Measurements from ENCODE around the gene KAZN.
"Not testable (repeated sequence)": the region's sequence is repeated elsewhere in the genome, so short reads cannot be mapped to it uniquely, and the experiment has no call there.

The KAZN gene

DNA sequence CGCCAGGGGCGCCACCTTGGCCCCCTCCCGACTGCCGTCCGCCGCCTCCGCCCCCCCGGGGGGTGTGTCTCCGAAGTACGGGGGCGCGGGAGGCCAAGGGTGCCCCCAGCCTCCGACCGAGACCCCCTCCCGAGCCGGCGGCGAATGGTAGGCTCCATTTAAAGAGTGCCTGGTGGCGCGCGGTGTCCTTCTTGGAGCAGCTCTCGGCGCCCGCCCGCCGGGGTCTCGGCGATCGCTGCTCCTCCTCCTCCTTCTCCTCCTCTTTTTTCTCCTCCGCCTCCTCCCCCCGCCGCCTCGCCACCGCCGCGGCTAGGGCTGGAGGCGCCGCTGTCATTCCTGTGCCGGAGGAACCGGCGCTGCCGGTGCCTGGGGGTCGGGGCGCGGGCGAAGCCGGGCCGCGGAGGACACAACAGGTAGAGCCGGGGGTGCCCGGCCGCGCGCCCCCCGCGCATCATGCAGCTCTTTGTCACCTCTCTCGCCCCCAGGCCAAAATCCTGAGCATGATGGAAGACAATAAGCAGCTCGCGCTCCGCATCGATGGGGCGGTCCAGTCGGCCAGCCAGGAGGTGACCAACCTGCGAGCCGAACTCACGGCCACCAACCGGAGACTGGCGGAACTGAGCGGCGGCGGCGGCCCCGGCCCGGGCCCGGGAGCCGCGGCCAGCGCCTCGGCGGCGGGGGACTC lies at the start of gene KAZN:
Gene KAZN (plus strand): TSS at position 188 of the 685 bp plus-strand sequence.
- DNase-seq (ENCODE audit: low read depth in 2 of 2) = no peak

DNA sequence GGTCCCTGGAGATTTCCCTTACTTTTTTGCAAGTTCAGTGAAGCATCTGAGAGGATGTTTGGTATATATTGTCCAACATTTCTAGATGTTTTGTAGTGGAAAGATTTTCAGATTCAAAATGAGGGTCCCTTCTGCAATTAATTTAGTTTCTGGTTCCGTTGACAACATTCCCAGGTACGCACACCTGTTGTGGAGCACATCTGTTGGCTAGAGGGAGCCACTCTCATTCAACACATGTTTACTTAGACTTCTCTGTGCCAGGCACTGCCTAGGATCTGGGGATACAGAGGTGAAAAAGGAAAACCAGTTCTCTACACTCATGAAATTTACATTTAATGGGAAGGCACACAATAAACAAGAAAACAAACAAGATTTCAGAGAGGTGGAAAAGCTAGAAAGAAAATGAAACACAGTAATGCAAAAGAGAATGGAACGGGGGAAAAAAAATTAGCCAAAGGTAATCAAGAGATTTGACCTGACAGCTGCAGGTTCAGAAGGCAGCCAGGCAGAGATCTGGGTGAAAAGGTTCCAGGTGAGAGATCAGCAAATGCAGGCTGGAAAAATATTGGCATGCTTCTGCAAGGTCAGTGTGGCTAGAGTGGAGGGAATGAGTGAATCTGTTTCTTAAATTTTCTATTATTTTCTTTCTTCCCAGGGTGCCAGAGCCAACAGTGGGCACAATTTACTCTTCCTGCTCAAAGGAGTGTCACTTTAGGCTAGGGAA lies 48.4 kb upstream of the KAZN start:
- no peak for DNase-seq (ENCODE audit: low read depth in 2 of 2)

DNA sequence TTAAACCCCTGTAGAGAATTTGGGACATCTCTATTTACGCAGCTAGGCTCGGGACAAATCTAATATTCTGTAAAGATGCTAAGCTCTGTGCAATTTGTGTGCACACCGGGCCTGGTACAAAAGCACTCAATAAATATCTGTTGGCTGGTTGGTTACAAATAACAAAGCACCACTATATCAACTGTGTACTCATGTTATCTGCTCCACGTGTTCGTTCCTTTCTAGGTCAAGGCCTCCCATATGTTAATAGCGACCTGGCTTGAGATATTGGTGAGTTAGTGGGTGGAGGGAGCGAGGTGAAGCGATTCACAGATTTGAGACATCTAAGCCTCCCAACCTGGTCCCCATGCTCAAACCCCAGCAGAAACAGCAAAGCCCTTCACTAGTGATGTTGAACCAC lies 47.1 kb upstream of the KAZN start:
- no peak for DNase-seq (ENCODE audit: low read depth in 2 of 2)

DNA sequence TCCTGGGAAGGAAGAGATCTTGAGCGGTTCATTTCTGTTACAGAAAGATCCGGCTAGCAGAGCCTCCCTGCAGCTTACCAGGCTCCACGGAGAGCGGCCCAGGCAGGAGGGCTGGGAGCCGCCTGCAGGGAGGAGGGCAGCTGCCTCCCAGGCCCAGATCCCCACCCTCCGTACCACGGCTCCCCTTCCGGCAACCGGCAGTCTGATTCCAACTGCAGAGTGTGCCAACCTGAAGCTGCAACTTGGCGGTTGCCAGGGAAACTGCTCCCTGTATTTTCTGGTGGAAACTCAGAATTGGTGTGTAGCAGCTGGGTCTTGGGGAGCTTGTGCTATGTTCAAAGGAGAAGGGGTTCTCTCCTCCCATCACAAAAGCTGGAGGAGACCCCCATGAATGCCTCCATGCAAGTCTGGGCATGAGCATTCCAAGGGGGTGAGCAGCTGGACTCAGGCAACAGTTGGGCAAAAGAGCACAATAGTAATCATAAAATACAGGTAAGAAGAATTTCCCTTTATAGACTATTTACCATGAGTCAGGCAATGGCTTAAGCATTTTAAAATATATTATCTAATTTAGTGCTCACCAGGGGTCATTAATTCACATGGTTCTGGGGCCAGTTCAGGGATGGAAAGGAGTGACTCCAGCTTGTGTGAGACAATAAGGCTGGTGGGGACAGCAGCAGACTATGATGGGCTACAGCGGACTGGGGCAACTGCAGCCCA lies 46.1 kb upstream of the KAZN start:
- no peak for DNase-seq (ENCODE audit: low read depth in 2 of 2)

DNA sequence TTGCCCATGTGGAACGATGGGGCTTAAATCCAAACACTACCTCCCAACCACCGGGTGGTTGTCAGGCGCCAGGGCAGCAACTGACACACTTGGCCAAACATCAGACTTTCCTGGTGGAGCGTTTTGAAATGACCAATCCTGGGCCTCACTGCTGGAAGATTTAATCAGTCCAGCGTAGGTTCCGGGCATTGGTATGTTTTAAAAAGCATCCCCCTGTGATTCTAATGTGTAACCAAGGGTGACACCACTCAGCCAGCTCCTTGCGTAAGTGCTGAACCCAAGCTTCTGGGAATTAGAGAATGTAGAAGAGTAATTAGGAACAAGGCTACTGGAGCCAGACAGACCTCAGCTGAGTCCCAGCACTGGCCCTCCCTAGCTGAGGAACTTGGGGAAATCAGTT lies 44.8 kb upstream of the KAZN start:
- DNase-seq (ENCODE audit: low read depth in 2 of 2) = no peak

DNA sequence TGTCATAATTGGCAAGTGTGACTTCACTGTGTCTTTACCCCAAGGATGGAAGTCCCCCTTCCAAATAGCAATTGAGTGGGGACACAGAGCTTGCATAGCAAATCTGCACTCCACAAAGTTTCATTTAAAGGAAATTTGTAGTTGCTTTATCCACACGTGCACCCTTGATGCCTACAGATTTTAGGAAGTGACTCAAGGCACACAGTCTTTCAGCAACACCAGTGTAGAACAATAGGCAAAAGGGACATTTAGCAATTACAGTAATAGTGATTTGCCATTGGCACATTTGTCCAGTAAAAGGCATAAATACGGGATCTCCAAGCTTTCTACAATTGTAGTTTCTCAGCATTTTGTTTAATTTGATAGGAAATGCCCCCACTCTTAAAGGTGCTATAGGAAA lies 43.4 kb upstream of the KAZN start:
- DNase-seq (ENCODE audit: low read depth in 2 of 2) = no peak

DNA sequence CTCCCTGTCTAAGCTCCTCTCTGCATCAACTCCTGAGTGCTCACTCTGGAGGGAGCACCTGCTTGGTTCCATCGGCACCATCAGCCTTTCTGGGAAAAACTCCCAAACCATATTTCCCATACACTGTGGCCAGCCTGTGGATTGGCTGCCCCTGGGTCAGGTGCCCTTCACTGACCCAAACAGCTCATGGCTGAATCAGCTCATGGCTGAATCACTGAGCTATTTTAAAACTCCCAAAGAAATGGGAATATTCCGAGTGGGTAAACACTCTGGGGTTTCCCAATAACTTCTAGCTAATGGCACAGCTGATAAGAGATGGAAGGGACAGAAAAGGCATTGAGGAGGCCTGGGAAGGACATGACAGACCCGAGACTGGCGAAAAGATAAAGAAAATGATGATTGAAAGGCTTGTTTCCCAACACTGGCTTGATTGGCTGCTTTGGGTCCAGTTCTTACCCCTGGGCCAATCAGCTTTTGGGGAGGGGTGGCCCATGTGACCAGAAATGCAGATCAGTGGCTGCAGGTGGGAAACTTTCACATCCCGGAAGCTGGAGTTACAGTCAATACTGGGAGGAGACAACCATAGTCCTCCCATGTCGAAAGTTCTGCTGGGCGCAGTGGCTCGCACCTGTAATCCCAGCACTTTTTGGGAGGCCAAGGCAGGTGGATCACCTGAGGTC lies 37.3 kb upstream of the KAZN start:
- no peak for DNase-seq (ENCODE audit: low read depth in 2 of 2)

DNA sequence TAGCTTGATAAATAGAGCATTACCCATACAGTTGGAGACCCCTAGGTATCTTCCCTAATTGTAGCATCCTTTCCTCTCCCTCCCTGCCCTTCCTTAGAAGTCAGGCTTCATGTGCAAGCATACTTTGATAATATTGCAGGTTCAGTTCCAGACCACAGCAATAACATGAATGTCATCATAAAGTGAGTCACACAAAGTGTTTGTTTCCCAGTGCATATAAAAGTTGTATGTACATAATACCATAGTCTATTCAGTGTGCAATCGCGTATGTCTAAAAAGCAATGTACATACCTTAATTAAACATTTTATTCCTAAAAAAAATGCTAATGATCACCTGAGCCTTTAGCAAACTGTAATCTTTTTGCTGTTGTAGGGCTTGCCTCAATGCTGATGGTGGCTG lies 33.4 kb upstream of the KAZN start:
- DNase-seq (ENCODE audit: low read depth in 2 of 2) = no peak

DNA sequence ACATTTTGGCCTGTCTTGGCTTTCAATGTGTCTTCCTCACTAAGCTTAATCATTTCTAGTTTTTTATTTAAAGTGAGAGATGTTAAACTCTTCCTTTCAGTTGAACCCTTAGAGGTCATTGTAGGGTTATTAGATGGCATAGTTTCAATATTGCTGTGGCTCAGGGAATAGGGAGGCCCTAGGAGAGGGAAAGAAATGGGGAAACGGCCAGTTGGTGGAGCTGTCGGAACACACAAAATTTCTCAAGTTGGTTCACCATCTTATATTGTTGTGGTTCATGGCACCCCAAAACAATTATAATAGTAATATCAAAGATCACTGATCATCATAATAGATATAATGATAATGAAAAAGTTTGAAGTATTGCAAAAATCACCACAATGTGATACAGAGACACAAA lies 31.4 kb upstream of the KAZN start:
- no peak for DNase-seq (ENCODE audit: low read depth in 2 of 2)

DNA sequence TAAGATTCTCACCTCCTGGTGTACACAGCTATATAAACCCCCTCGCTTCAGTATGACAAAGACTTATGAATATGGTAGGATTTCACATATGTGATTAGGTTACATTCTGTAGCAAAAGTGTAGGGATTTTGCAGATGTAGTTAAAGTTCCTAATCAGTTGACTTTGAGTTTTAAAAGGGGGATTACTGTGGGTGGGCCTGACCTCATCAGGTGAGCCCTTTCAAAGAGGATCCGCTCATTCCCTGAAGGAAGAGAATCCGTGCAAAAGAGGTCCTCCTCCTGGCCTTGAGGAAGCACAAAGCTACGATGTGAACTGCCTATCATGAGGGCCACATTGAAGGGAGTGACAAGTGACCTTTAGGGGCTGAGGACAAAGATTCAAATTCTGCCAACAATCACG lies 30.6 kb upstream of the KAZN start:
- no peak for DNase-seq (ENCODE audit: low read depth in 2 of 2)

DNA sequence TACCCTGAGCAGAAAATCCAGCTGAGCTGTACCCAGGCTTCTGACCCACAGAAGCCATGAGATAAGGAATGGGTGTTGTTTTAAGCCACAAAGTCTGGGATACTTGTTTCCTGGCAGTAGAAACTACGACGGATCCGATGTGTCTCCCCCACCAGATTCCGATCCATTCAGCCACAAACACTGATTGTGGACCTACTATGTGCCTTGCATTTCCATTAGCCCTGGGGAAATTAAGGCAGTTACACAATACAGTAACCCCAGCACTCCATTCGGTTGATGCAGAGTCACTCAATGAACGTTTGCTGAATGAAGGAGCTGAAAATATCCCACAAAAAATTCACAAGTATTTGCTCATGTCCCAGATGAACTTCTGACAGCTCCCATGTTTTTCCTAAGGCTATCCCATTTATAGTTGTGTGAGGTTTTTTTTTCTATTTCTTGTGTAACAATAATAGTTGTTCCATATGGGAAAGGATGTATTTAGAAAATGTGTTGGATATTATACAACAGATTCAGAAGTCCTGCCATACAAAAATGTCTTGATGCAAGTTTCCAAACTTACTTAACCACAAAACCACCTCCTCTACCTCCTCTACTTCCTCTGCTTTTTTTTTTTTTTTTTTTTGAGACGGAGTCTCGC lies 29.6 kb upstream of the KAZN start:
- DNase-seq (ENCODE audit: low read depth in 2 of 2) = no peak

DNA sequence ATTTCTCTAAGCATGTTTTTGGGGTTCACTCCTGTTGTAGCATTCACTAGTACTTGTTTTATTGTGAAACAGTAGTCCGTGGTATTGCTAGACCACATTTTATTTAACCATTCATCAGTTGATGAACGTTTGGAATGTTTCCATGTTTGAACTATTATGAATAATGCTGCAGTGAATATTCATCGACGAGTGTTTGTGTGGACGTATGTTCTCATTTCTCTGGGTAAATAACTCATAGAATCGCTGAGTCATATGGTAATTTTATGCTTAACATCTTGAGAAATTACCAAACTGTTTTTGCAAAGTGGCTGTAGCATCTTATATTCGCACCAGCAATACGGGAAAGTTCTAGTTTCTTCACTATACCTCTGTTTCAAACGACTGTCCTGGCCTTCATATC lies 28.0 kb upstream of the KAZN start:
- no peak for DNase-seq (ENCODE audit: low read depth in 2 of 2)

DNA sequence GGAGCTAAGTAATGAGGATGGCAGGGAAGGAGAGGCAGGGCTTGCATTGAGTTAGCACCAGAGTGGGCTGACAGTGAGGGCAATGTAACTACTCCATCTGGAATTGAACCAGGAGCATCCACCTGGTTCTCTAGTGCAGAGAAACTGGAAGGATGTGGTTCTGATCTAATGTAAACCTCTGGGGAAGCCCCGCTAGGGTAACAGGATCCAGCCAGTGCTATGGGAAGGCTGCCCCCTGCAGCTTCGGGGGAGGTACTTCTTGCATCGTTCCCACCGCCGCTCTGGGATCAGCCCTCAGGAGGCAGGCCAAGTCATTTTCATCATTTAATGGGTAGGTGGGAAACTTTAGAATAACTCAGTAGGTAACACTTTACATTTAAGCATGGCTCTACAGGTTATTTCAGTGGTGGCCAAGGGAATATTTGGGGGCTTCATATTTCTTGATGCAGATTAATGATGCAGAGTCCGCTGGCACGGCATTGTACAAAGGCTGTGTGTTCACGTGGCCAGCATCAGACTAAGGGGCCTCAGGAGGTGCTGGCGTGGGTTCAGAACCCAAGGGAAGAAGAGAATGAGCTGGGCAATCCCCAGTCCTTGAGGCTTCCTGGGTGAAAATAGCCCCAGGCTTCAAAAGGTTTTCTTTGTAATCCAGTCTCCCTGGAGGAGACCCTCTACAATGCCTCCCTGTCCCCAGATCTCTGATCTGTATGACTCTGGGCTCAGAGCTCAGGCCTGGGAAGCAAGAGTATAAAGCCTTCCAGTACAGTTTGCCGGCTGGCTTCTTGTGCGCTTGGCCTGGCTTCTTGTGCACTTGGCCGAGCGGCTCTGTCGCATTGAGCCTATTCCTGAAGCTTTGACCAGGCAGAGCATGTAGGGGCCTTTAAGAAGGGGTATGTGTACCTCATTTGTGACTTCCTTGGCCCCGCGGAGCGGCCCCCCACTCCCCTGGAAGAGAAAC lies 26.4 kb upstream of the KAZN start:
- no peak for DNase-seq (ENCODE audit: low read depth in 2 of 2)

DNA sequence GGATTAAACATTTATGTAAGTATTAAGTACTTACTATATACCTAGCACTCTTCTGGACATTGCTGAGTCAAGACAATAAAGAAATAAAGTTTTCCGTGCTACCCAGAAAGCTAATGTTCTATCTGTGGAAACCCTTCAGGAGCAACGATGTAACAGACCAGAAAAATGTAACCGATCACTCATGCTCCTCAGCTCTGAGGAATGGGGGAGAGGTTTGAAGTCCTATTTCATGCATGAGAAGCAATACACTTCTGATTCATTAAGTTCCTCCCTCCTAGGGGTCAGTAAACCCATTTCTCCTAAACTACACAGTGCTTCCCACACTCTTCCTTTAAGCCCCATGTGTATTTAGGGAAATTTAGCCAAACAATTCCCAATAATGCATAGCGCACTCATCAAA lies 25.6 kb upstream of the KAZN start:
- DNase-seq (ENCODE audit: low read depth in 2 of 2) = no peak

DNA sequence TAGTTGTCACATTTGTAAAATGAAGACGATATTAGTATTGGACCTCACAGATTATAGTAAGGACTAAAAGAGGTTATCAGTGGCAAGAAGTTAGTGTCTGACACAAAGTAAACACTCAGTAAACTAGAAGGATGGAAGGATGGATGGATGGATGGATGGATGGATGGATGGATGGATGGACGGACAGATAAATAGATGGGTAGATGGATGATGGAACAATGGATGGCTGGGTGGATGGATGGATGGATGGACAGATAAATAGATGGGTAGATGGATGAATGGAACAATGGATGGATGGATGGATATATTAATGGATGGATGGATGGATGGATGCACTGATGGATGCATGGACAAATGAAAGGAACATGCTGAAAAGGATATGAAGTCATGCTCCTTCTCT lies 22.3 kb upstream of the KAZN start:
- DNase-seq (ENCODE audit: low read depth in 2 of 2) = no peak

DNA sequence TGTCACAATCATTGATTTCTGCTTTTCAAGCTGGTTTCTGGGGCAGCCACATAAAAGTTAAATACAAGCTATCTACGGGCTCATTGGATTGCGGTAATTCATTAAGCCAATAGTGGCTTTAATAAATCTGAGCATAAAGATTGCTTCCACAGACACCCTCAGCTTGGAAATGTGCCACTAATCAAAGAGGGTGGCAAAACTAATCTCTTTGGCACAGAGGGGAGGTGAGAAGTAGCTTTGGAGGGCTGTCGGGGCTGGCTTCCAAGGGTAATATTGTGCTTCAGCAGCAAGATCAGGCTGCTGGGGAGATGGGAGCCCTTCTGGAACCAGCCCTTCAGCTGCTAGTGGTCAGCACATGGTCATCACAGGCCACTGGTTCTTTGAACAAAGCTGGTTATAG lies 21.2 kb upstream of the KAZN start:
- no peak for DNase-seq (ENCODE audit: low read depth in 2 of 2)

DNA sequence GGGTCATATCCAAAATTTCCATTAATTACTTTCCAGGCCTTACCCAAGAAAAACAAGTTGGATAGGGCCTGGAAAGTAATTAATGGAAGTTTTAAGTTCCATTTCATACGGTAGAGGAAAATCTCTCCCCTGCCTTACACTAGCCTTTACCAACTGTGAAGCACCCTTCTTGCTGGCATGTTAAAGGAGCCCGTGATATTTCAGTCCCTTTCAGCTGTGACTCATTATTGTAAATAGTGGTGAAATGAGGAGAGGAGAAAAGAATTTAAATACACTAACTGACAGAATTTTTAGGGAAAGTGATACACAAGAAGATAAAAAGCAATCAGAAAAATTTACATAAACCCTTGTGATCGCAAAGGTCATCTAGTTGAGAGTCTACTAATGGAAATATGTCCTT lies 20.3 kb upstream of the KAZN start:
- no peak for DNase-seq (ENCODE audit: low read depth in 2 of 2)

DNA sequence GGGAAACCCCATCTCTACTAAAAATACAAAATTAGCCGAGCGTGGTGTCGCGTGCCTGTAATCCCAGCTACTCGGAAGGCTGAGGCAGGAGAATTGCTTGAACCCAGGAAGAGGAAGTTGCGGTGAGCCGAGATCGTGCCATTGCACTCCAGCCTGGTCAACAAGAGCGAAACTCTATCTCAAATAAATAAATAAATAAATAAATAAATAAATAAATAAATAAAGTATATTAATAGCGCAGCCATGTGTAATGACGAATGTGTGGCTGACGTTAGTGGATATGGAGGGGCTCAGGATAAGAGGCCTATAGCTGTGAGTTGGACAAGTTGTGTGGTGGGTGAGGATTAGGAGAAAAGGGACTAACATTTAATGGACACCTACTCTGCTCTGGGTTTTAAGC lies 18.2 kb upstream of the KAZN start:
- DNase-seq (ENCODE audit: low read depth in 2 of 2) = not testable (repeated sequence)

DNA sequence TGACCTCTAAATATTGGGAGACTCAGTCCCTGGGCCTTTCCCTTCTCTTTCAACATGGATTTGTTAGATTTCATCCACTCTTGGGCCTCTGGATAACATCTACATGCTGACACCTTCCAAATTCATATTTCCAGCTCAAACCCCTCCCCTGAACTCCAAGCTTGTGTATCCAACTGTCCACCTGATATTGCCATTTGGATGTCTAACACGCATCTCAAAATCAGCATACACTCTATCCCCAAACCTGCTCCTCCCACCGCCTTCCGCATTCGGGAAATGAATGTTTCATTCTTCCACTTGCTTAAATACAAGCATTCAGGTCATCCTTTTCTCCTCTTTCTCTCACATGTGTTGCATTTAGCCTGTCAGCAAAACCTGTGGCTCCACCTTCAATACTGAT lies 17.5 kb upstream of the KAZN start:
- DNase-seq (ENCODE audit: low read depth in 2 of 2) = no peak

DNA sequence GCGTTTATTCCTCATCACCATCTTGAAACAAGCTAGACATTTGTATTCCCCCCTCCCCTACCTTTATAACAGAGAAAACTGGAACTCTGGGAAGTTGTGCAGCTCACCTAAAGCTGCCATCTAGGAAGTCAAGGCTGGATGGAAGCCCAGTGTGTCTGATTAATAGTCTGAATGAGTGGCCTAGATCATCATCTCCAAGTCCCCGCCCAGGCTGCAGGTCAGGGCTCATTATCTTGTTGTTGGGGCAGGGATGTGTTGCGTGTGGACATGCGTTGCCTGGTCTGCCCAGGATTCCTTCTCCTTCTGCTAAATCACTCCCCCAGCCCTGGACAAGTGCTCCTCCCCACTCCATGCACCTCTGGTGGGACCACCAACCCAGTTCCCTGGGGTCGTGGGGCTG lies 14.7 kb upstream of the KAZN start:
- no peak for DNase-seq (ENCODE audit: low read depth in 2 of 2)

DNA sequence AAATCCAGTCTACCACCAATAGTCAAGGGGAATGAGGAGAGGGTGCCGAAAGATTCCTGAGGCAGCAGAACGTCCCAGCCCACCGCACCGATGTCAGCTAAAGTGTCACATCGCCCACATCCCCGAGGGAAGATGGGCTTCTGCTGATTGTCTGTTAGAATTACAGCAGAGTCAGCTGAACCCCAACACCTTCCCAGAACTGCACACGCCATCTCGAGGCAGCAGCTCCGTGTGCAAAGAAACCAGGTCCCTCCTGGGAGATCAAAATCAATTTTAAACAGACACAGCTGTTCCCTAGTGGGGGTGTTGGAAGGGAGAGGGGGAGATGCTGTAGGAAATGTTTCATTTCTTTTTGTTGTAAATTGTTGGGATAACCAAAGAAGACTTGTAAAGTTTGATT lies 12.8 kb upstream of the KAZN start:
- no peak for DNase-seq (ENCODE audit: low read depth in 2 of 2)
